ENCODE results near the gene PEX7. TPM values are rescaled to one million over a fixed set of nuclear protein-coding genes. Genes with fewer than 3 reads are reported as not detected.

PEX7 gene
- polyA plus RNA-seq, 3 donors = 3.0 to 6.1 (median 3.9) TPM

GRCh38 chr6:136775081-136775480 lies 47.3 kb upstream of the PEX7 start:
- Histone ChIP-seq H3K27me3 (ENCODE audit: control insufficient read depth in 2 of 2, insufficient read depth in 2 of 2, low read length in 2 of 2) (no peaks in the 10 kb centered on the region), H2AFZ (ENCODE audit: insufficient read depth, low read depth, low read length, poor library complexity, severe bottlenecking) (no peak overlapping the region), H3K4me2 (replicated peaks; ENCODE audit: extremely low read depth, low read length, poor library complexity, severe bottlenecking) (peak overlapping the region; percentile 55), H3K4me3 (replicated peaks in 1 of 3; ENCODE audit: low read depth in 2 of 3, low read length in 3 of 3) (peak overlapping the region in 1 of 3 experiments; percentile 45), H3K9ac (ENCODE audit: insufficient read depth, low read length, poor library complexity, severe bottlenecking) (no peak overlapping the region), H3K79me2 (ENCODE audit: insufficient read depth, low read length) (peaks cover 94% of the 10 kb centered on the region), H3K36me3 (replicated peaks in 1 of 2; ENCODE audit: control insufficient read depth in 1 of 2, insufficient read depth in 2 of 2, low read length in 2 of 2) (no peaks in the 10 kb centered on the region), H4K20me1 (ENCODE audit: insufficient read depth, low read length) (peaks cover 10% of the 10 kb centered on the region), H3K4me1 (ENCODE audit: control insufficient read depth in 1 of 2, insufficient read depth in 2 of 2, low read length in 2 of 2) (peaks cover 64 to 72% of the 10 kb centered on the region in 2 donors), H3K27ac (ENCODE audit: low read depth in 1 of 2, low read length in 2 of 2) (peak overlapping the region in 1 of 2 donors; percentile 84), H3K9me3 (replicated peaks in 1 of 2; ENCODE audit: control insufficient read depth in 1 of 2, insufficient read depth in 1 of 2, low read length in 2 of 2) (no peaks in the 10 kb centered on the region)
- Mint-ChIP-seq H3K9me3 (no peaks in the 10 kb centered on the region), H3K4me1 (peaks cover 66% of the 10 kb centered on the region), H3K27me3 (ENCODE audit: low read depth in 3 of 3) (no peaks in the 10 kb centered on the region), H3K36me3 (peaks cover 5 to 7% of the 10 kb centered on the region in 2 donors), H3K27ac (peak overlapping the region; percentile 90 to 94 (median 93)), H3K4me3 (peak overlapping the region in 1 of 2 donors; percentile 39)
- intact Hi-C loops (cut with micrococcal nuclease) = no loop called here
- TF ChIP-seq CTCF (IDR thresholded peaks at IDR 0.05) = no peak
- DNase-seq = no peak
- WGBS (ENCODE audit: insufficient coverage) = 74% methylated on average over 3 of the region's 3 CpGs

- peaks cover 64 to 75% of the 10 kb centered on the region in 2 donors for H3K4me1 ChIP-seq (ENCODE audit: control insufficient read depth in 1 of 2, insufficient read depth in 2 of 2, low read length in 2 of 2)
- H3K4me3 ChIP-seq (replicated peaks in 1 of 3; ENCODE audit: low read depth in 2 of 3, low read length in 3 of 3) = peak overlapping the region in 1 of 3 experiments; percentile 45
- peak overlapping the region; percentile 90 to 94 (median 93) for H3K27ac Mint-ChIP-seq
- H3K27ac ChIP-seq (ENCODE audit: low read depth in 1 of 2, low read length in 2 of 2) = peak overlapping the region in 1 of 2 donors; percentile 84
- intact Hi-C loops (cut with micrococcal nuclease) = no loop called here
- peaks cover 68% of the 10 kb centered on the region for H3K4me1 Mint-ChIP-seq
- peaks cover 10% of the 10 kb centered on the region for H4K20me1 ChIP-seq (ENCODE audit: insufficient read depth, low read length)
- peaks cover 94% of the 10 kb centered on the region for H3K79me2 ChIP-seq (ENCODE audit: insufficient read depth, low read length)
- WGBS (ENCODE audit: insufficient coverage) = 33% methylated on average over 2 of the region's 2 CpGs
- TF ChIP-seq CTCF (IDR thresholded peaks at IDR 0.05) = no peak
- peak overlapping the region; percentile 55 for H3K4me2 ChIP-seq (replicated peaks; ENCODE audit: extremely low read depth, low read length, poor library complexity, severe bottlenecking)
- H3K36me3 Mint-ChIP-seq = peaks cover 5 to 7% of the 10 kb centered on the region in 2 donors
- no peaks in the 10 kb centered on the region for H3K27me3 Mint-ChIP-seq (ENCODE audit: low read depth in 3 of 3)
- no peaks in the 10 kb centered on the region for H3K9me3 ChIP-seq (replicated peaks in 1 of 2; ENCODE audit: control insufficient read depth in 1 of 2, insufficient read depth in 1 of 2, low read length in 2 of 2)
- H3K9ac ChIP-seq (ENCODE audit: insufficient read depth, low read length, poor library complexity, severe bottlenecking) = no peak overlapping the region
- no peak overlapping the region for H3K4me3 Mint-ChIP-seq
- DNase-seq = no peak
- H3K36me3 ChIP-seq (replicated peaks in 1 of 2; ENCODE audit: control insufficient read depth in 1 of 2, insufficient read depth in 2 of 2, low read length in 2 of 2) = no peaks in the 10 kb centered on the region
- no peak overlapping the region for H2AFZ ChIP-seq (ENCODE audit: insufficient read depth, low read depth, low read length, poor library complexity, severe bottlenecking)
- no peaks in the 10 kb centered on the region for H3K9me3 Mint-ChIP-seq
- no peaks in the 10 kb centered on the region for H3K27me3 ChIP-seq (ENCODE audit: control insufficient read depth in 2 of 2, insufficient read depth in 2 of 2, low read length in 2 of 2)
Observed at GRCh38 chr6:136775548-136775947, 46.8 kb upstream of the PEX7 start.
